HG03159 (cell line): ENCODE measurements around the gene LUZP2.

Experiments
- ATAC-seq: cut with Tn5 transposase; IDR thresholded peaks from one replicate; pipeline ENCODE4 v1.9.1; 2021; ENCODE audit warnings: mild to moderate bottlenecking, moderate library complexity; ENCODE audit not compliant: unreplicated experiment

The LUZP2 gene

GRCh38 chr11:24628224-24628776 lies 131.4 kb downstream of the LUZP2 start:
- no peak for ATAC-seq

GRCh38 chr11:24634606-24635160 lies 137.8 kb downstream of the LUZP2 start:
- no peak for ATAC-seq

DNA sequence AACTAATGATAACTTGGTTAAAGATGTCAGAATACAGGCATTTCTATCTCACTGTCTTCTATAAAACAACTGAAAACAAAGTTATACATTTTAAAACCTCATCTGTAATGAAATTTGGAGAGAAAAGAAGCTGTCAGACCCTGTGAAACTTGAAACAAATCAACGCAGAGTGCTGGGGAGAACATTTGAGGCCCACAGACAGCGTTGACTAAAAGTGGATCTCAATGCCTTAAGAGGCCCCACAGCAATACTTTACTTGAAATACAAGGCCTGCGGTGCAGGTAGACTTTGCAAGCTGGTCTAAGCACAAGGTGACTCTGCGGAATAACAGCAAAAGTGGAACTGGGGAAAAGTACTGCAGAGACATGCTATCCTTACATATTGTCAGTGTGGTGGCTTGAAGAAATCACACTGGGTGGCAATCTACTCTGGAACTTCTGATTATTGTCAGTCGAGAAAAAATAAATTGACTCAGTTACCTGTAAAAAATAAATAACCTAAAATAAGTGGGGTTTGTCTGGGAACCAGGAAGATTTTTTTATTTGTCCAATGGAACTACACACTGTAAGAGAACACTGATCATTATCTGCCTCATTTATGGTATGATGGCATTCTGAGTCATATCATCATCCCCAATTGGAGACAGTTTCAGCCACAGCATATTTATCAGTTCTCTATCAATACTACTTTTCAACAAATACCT lies 138.9 kb downstream of the LUZP2 start:
- ATAC-seq = no peak

DNA sequence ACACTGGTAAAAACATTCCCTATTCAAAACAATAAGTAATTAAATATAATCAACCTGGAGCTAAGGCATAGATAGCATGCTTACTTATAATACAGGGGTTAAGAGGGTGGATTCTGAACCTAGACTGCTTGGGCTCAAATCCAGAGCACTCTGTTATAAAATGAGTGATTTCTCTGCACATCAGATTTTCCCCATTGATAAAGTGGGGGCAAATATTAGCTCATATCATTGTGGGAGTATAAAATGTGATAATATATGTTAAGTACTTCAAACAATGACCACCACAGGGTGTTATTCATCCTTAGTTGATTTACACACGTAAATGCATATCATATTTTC lies 139.4 kb downstream of the LUZP2 start:
- no peak for ATAC-seq

DNA sequence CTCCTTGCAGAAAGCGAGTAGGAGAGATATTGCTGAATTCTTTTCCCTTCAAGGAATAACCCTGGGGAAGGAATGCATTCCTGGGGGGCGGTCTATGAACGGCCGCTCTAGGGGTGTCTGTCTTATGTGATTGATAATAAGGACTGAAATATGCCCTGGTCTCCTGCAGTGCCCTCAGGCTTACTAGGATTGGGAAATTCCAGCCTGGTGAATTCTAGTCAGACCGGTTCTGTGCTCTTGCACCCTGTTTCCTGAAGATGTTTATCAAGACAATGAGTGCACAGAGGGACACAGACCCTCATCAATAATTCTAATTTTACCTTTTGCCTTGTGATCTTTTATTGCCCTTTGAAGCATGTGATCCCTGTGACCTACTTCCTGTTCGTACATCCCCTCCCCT lies 140.7 kb downstream of the LUZP2 start:
- no peak for ATAC-seq

- no peak for ATAC-seq
These were observed 145.8 kb downstream of the LUZP2 start for GRCh38 chr11:24642648-24643047.

DNA sequence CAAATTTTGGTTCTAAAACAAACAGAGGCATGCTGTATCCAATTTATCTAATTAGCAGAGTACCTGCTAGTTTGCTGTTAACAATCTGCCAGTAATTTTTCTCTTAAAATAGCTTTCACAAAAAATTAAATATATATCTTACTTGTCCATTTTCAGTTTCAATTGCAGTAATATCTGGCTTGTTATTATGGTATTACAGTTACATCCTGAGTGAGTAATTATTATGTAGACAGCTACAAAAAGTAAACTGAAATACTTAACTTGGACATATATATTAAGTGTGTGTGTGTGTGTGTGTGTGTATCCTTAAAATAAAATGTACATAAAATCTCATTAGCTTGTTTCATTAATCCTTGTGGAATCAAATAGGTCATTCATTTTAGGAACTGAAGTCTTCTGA lies 148.7 kb downstream of the LUZP2 start:
- peak; percentile 58 for ATAC-seq

DNA sequence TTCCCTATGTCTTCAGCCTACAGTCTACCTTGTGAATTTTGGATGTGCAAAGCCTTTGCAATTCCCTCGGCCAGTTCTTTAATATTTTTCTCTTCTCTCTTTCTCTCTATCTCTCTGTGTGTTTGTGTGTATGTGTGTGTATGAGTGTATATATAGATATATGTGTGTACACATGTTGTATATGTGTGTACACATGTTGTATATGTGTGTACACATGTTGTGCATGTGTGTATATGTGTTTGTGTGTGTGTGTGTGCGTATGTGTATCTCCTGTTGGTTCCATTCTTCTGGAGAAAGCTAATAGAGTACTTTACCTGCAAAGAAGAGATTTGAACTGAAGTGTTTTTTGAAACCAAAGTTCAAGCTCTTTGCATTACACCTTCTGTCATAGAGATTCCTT lies 155.0 kb downstream of the LUZP2 start:
- ATAC-seq = no peak

DNA sequence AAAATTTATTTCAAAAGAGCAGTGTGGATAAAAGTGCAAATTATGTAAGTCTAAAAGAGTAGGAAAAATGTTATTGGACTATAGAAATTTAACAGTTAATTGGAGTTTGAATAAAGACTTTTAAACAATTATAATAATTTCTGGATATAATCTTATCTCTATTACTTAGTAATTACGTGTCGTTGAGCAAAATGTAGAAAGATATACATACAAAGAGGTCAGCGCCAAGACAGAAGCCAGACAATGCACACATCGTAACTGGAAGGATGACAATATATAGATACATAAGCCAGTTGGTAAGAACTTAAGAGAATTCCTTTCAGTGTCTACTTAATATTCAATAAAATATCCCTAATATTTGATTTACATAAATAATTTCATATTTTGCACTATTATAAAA lies 157.0 kb downstream of the LUZP2 start:
- no peak for ATAC-seq

- ATAC-seq = no peak
These were observed 164.5 kb downstream of the LUZP2 start for GRCh38 chr11:24661331-24661730.

DNA sequence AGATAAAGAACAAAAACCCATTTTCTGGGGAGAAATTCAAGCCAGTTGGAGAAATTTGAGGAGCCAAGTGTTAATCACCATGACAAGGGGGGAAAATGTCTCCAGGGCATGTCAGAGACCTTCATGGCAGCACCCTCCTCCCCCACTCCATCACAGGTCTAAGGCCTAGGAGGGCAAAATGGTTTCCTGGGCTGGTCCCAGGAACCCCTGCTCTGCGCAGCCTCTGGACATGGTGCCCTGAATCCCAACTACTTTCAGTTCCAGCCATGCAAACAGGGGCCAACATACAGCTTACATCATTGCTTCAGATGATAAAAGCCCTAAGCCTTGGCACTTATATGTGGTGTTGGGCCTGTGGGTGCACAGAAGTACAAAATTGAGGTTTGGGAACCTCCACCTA lies 167.5 kb downstream of the LUZP2 start:
- no peak for ATAC-seq

- ATAC-seq = no peak
These were observed 170.6 kb downstream of the LUZP2 start for GRCh38 chr11:24667353-24667968.

- ATAC-seq = no peak
These were observed 182.0 kb downstream of the LUZP2 start for GRCh38 chr11:24678703-24679348.

GRCh38 chr11:24679821-24680351 lies 183.0 kb downstream of the LUZP2 start:
- ATAC-seq = no peak

- no peak for ATAC-seq
These were observed 186.7 kb downstream of the LUZP2 start for GRCh38 chr11:24683583-24683982.

DNA sequence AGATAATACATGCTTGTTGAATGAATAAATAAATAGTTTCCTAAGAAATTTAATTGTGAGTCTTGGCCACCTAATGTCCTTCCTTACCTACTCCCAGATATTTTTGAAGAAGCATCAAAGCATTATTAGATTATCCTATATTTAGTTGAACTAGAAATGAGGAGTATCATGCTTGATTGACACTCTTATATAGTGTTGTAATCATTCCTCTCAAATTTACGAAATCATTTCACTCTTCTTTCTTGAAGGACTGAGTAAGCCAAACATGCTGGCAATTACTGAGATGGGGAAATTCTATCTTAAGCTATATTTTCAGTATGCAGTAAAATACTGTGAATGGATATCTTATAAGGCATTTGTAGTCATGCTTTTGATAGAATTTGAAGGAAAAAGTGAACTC lies 189.0 kb downstream of the LUZP2 start:
- ATAC-seq = no peak

- ATAC-seq = no peak
These were observed 190.8 kb downstream of the LUZP2 start for GRCh38 chr11:24687531-24688147.

DNA sequence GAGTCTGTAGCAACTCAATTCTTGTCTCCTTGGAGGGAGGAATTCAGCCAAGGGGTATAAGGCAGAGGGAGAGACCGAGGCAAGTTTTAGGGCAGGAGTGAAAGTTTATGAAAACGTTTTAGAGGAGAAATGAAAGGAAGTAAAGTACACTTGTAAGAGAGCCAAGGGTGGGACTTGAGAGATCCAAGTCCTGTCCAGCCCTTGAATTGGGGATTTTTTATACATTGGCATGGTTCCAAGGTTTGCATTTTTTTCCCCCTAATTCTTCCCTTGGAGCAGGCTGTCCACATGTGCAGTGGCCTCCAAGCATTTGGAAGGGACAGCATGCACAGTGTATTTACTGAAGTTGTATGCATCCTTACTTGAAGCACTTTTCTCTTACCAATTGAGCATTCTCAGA lies 192.1 kb downstream of the LUZP2 start:
- ATAC-seq = no peak

- ATAC-seq = no peak
These were observed 200.8 kb downstream of the LUZP2 start for GRCh38 chr11:24697522-24698111.

DNA sequence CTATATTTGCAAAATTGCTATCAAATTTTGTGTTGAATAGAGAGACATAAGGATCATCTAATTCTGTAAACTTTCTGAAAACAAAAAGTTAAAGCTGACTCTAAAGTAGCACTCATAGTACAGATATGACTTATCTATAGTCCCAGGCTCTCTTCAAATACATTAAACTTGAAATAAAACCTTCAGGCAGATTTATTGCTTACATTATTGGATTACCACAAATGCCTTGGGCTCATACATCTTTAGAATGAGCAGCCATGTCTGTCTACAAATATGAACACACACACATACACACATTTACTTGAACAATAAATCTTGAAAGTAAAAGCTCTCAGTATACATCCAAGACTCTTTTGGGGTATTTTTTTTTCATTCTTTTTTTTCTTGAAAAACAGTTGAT lies 207.9 kb downstream of the LUZP2 start:
- no peak for ATAC-seq

DNA sequence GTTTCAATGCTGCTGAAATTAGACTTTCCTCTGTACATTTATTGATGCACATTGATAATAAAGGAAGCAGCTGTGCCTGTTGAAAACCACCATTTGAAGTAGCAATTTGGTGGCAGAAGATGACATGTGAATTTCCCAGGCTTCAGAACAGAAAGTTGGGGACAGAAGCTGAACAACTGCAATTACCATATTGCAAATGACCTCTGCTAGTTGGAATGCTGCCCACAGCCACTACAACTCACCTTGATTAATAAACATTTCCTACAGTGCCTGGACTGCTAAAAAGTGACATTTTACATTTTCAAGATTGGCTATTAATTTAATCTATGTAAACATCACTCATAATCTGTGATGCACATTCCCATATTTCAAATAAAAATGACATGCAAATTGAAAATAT lies 208.6 kb downstream of the LUZP2 start:
- no peak for ATAC-seq
